Pancreas (tissue), 10 donors: ENCODE results near the gene AQP12A. TPM values are rescaled to one million over a fixed set of nuclear protein-coding genes. Genes with fewer than 3 reads are reported as not detected.
A peak's percentile ranks its signal among the peaks of the same experiment; 100 is the strongest.
"Not testable (repeated sequence)": the region's sequence is repeated elsewhere in the genome, so short reads cannot be mapped to it uniquely, and the experiment has no call there.

Experiments
- ATAC-seq, 4 donors: fragments of 200-7000 bp; cut with Tn5 transposase; one replicate each; pipeline versions ENCODE4 v1.8.0 to v1.9.1; 2020; ENCODE audit warnings: mild to moderate bottlenecking in 4 of 4, moderate library complexity in 4 of 4
- DNase-seq, 6 donors: peaks; one replicate each; pipeline ENCODE4 v3.0.0-alpha.2; 2020
- FAIRE-seq: peaks from 2 replicates; lab custom pipeline; 2012; peaks lifted over from hg19 to GRCh38; lab: Jason Lieb, UNC
- H3K27ac ChIP-seq, 4 donors: fragments of 200-600 bp; sonication (generic); 1 replicate in 3 of 4; 2 replicates in 1 of 4; pipeline versions ENCODE4 v1.5.0 to v1.8.0; 2020
- H3K27me3 ChIP-seq, 4 donors: fragments of 200-600 bp; one replicate each; pipeline ENCODE4 v1.8.0; 2021
- H3K36me3 ChIP-seq, 3 donors: fragments of 200-600 bp; sonication (generic) in 1 of 3; one replicate each; pipeline versions ENCODE4 v1.5.0 to v1.8.0; 2020 to 2021
- H3K4me1 ChIP-seq, 3 donors: fragments of 200-600 bp; one replicate each; pipeline ENCODE4 v1.8.0; 2021
- H3K4me3 ChIP-seq, 4 donors: fragments of 200-600 bp; sonication (generic) in 2 of 4; one replicate each; pipeline versions ENCODE4 v1.5.0 to v1.8.0; 2020 to 2021
- H3K9me3 ChIP-seq, 4 donors: fragments of 200-600 bp; one replicate each; pipeline ENCODE4 v1.8.0; 2021
- WGBS, 2 donors: extraction: QIAGEN DNeasy Blood & Tissue Kit; methylation state at CpG; one replicate each; pipeline ENCODE4 v1.1.7; 2013; 5-methylcytosine and 5-hydroxymethylcytosine counted together
- intact Hi-C, 3 donors: fragments of 100-400 bp; cut with DNase I; formaldehyde crosslinking; loops; one replicate each; pipeline versions ENCODE4 v1.11.1 to v1.14.2; 2022
- polyA plus RNA-seq, 2 donors: library from polyadenylated mRNA; stranded (reverse); fragments of 200-250 nt; gene quantifications; one replicate each; pipeline ENCODE4 v1.2.3, GENCODE V29; 2013
- total RNA-seq, 6 donors: library from RNA; stranded (reverse); fragmentation: NEBNext Ultra II Directional in 4 of 6; extraction: Animal tissue kit (Norgen Biotek cat#: 25700) in 4 of 6; gene quantifications; one replicate each; pipeline versions ENCODE4 v1.2.1 to v1.2.4, GENCODE V29; 2021 to 2023
- TF ChIP-seq, protein P1 (sequence below), 4 donors: fragments of 200-600 bp; sonication (generic) in 3 of 4; IDR thresholded peaks; one replicate each; pipeline versions ENCODE4 v1.5.0 to v1.8.0; 2021; ENCODE audit warnings: antibody characterized with exemption in 4 of 4
- donor health status: healthy with polysubstance abuse.
- donor health status: DM: no; HTN: no; CAD: no; lungs with moderate emphysema.
- donor health status: DM: no; HTN: no; CAD: no.
- donor health status: control.
- donor health status: control.
- donor health status: Bipolar disorder and iron deficiency.
- donor health status: DM: yes; HTN: yes; CAD: no.
- donor health status: DM: no; HTN: no; CAD: no.
- donor health status: DM: no; HTN: no; CAD: no.
- donor health status: DM: yes; HTN: yes; CAD: no.

Gene AQP12A
- total and polyA plus RNA-seq, 8 donors: 46.6 to 744 (median 122) TPM

DNA sequence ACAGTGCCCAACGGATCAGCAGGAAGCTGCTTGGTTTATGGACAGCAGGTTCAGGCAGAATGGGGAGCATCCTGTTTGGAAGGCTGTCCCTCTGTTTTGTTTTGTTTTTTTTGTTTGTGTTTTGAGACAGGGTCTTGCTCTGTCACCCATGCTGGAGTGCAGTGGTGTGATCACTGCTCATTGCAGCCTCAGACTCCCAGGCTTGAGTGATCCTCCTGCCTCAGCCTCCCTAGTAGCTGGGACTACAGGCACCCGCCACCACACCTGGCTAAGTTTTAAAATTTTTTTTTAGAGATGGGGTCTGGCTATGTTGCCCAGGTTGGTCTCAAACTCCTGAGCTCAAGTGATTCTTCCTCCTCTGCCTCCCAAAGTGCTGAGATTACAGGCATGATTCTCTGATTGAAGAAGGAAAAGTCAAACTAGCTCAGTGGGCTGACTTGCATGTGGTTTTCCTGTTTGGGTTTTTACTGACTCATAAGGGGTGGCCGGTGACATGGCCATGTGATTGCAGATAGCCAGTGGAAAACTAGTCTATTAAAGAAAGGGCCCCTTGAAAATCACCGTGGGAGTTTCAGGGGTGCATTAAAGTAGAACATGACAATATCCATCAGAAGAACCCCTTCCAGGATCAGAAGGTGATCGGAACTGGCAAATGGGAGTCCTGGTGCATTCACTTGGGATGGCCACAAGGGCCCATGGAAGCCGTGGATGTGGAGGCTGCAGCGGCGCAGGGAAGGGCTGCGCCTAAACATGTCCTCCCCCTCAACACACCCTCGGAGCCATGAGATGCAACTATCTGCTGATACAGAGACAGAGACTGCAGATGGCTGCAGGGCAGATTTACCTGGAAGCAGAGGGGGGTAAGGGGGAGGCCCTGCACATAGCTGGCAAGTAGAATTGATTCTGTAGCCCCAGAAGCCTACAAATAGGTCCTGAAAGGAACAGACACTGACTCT, 35.5 kb upstream of the AQP12A start:
- H3K9me3 ChIP-seq: no peaks in the 10 kb centered on the region
- ATAC-seq (peak in 1 of 4 donors; percentile 52), FAIRE-seq (no peak), DNase-seq (no peak)
- intact Hi-C loops: no loop called here
- WGBS, 2 donors: 72 to 80% methylated on average over 10 of the region's 10 CpGs
- no peaks in the 10 kb centered on the region for H3K4me1 ChIP-seq
- no peak overlapping the region for H3K4me3 ChIP-seq
- no peaks in the 10 kb centered on the region for H3K36me3 ChIP-seq
- no peaks in the 10 kb centered on the region for H3K27me3 ChIP-seq
- H3K27ac ChIP-seq: no peak overlapping the region
- TF ChIP-seq, protein P1, sequence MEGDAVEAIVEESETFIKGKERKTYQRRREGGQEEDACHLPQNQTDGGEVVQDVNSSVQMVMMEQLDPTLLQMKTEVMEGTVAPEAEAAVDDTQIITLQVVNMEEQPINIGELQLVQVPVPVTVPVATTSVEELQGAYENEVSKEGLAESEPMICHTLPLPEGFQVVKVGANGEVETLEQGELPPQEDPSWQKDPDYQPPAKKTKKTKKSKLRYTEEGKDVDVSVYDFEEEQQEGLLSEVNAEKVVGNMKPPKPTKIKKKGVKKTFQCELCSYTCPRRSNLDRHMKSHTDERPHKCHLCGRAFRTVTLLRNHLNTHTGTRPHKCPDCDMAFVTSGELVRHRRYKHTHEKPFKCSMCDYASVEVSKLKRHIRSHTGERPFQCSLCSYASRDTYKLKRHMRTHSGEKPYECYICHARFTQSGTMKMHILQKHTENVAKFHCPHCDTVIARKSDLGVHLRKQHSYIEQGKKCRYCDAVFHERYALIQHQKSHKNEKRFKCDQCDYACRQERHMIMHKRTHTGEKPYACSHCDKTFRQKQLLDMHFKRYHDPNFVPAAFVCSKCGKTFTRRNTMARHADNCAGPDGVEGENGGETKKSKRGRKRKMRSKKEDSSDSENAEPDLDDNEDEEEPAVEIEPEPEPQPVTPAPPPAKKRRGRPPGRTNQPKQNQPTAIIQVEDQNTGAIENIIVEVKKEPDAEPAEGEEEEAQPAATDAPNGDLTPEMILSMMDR (IDR thresholded peaks at IDR 0.05): no peak

GRCh38 chr2:240659883-240660282, 31.8 kb upstream of the AQP12A start:
- H3K27me3 ChIP-seq, intact Hi-C loops, DNase-seq, H3K4me1 ChIP-seq, H3K27ac ChIP-seq, H3K9me3 ChIP-seq, H3K4me3 ChIP-seq, H3K36me3 ChIP-seq, ATAC-seq, FAIRE-seq: not testable (repeated sequence)
- WGBS, 2 donors: 86 to 90% methylated on average over 7 of the region's 7 CpGs

GRCh38 chr2:240662681-240663080, 29.0 kb upstream of the AQP12A start:
- Histone ChIP-seq H3K4me3 (no peak overlapping the region), H3K9me3 (no peaks in the 10 kb centered on the region), H3K27ac (no peak overlapping the region), H3K36me3 (no peaks in the 10 kb centered on the region), H3K4me1 (no peaks in the 10 kb centered on the region), H3K27me3 (peaks cover 0 to 11% (median 4%) of the 10 kb centered on the region in 4 donors)
- TF ChIP-seq, protein P1 (IDR thresholded peaks at IDR 0.05): no peak
- FAIRE-seq (no peak), ATAC-seq (no peak), DNase-seq (no peak)
- intact Hi-C loops: no loop called here
- 78 to 89% methylated on average over 3 of the region's 3 CpGs for WGBS, 2 donors

DNA sequence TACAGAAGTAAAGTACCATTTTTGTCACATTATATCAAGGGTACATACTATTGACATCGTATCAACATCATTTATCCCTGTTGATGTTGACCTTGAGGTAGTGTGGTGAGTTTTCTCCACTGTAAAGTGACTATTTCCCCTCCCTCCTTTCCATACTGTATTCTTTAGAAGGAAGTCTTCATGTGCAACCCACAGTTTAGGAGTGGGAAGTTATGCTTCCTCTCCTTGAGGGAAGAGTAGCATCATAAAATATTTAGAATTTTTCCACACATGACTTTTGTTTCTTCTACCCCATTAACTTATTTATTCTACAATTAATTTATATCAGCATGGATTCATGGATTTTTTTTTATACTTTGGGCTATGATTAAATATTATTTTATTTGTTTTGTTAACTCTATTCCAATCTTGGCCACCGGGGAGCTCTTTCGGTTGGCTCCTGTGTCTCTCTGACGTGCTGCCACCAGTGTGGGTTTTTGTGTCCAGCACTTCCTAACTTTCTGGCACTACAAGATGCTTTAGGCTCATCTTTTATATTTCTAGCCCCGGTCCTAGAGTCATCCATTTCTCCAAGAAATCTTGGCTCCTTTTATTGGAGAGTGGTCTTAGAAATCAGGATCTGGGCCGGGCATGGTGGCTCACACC, 28.0 kb upstream of the AQP12A start:
- ATAC-seq: no peak
- intact Hi-C loops: no loop called here

GRCh38 chr2:240664622-240665021, 27.0 kb upstream of the AQP12A start:
- no peak for ATAC-seq
- TF ChIP-seq, protein P1 (IDR thresholded peaks at IDR 0.05): no peak
- FAIRE-seq: no peak
- DNase-seq: no peak
- Histone ChIP-seq H3K27ac (no peak overlapping the region), H3K4me3 (no peak overlapping the region), H3K4me1 (no peaks in the 10 kb centered on the region), H3K9me3 (no peaks in the 10 kb centered on the region), H3K36me3 (no peaks in the 10 kb centered on the region), H3K27me3 (peaks cover 0 to 11% (median 4%) of the 10 kb centered on the region in 4 donors)
- WGBS, 2 donors: 82 to 83% methylated on average over 1 of the region's 1 CpG
- intact Hi-C loops: no loop called here

More for the DNA sequence above, 28.0 kb upstream of the AQP12A start:
- FAIRE-seq (no peak), DNase-seq (no peak)
- H3K36me3 ChIP-seq: no peaks in the 10 kb centered on the region
- no peak overlapping the region for H3K4me3 ChIP-seq
- H3K27me3 ChIP-seq: peaks cover 0 to 11% (median 4%) of the 10 kb centered on the region in 4 donors
- H3K27ac ChIP-seq: no peak overlapping the region
- no peaks in the 10 kb centered on the region for H3K9me3 ChIP-seq
- WGBS, 2 donors: 65 to 70% methylated on average over 6 of the region's 6 CpGs
- no peaks in the 10 kb centered on the region for H3K4me1 ChIP-seq
- TF ChIP-seq, protein P1 (IDR thresholded peaks at IDR 0.05): no peak
